NOMO-1 (cell line): Measurements from ENCODE around the gene ZNF594.
"Not testable (repeated sequence)": the region's sequence is repeated elsewhere in the genome, so short reads cannot be mapped to it uniquely, and the experiment has no call there.

Experiments
- DNase-seq, 2 experiments: peaks; one replicate each; lab custom pipeline; 2025; ENCODE audit not compliant: unreplicated experiment in 2 of 2; lab: John Stamatoyannopoulos, UW

Gene ZNF594

DNA sequence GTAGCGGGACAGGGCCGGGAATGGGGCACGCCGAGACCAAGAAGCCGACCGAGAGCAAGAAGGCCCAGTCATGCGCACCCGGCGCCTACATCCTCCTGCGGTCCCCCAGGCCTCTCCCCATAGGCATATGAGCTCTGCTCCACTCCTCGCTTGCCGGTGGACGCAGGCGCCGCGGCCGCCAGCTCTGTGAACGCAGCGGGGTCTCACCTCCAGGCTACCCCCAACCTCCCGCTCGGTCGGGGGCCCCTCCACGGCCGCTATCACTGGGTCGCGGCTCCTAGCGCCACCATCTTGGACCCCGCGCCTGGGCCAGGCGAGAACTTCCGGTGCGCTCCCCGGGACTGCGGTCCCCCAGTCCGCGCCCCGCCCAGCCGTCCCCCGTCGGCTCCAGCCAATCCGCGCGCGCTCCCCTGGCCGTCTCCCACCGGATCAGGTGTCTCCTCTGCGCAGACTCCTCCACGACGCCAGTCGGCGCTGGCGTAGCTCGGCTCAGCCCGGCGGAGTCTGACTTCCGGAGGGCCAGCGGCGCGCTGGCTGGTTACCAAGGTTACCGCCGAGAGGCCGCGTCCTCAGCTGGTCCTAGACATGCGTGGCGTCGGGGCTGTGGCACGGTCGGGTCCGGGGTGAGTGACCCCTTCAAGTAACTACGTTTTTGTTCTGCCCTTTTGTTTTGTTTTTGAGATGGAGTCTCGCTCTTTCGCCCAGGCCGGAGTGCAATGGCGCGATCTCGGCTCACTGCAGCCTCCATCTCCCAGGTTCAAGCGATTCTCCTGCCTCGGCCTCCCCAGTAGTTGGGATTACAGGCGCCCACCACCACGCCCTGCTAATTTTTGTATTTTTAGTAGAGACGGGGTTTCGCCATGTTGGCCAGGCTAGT, at the start of gene ZNF594:
ZNF594 (minus strand) TSS at position 328 of the 877 bp plus-strand sequence. CDS start 7,612 bp downstream, outside the sequence.
- peak; percentile 93 to 95 for DNase-seq

DNA sequence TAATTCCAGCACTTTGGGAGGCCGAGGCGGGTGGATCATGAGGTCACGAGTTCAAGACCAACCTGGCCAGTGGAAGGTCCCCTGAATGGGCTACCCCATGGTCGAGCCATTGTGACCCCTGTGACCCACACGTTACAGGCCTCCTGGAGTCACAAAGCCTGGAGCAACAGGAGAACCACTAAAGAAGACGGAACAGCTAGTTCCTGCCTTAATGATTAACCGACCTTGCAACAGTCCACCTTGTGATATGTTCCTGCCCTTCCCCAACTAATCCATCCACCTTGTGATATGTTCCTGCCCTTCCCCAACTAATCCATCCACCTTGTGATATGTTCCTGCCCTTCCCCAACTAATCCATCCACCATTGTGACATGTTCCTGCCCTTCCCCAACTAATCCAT, 48.1 kb upstream of the ZNF594 start:
- not testable (repeated sequence) for DNase-seq

DNA sequence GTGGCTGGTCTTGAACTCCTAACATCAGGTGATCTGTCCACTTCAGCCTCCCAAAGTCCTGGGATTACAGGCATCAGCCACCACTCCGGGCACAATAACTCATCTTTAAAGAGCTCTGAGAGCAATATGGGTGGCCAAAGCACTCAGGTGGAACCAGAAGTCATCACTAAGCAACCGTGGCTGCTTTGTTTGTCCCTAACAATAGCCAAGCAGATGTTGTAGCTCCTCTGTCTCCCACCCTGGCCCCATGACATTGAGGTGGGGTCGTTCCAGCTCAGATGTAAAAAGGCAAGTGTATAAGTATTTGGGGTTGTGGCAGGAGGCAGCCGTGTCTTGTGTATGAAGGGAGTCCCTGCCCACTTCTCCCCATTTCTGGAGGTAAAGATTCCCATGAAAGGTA, 46.7 kb upstream of the ZNF594 start:
- no peak for DNase-seq

DNA sequence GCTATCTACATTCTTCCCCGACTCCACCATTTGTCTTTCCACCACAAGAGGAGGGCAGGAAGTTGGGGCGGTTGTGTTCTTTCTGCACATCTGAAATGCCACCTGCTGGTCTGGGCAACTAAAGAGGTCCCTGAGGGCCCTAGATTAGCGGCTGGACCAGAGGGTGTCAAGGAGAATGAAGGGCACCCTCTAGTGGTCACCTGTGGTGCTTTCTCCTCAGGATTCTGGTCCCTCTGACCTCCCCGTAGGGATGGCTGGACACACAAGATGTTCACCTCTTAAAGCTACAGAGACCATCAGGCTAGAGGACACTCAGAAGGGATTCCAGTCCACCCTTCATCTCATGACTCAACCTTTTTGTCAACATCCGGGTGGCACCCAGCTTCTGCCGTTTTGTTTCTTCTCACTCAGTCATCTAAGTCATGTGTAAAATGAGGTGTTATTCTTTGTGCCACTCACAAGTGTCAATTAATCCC, 45.9 kb upstream of the ZNF594 start:
- DNase-seq, result peak; percentile 68 to 78

DNA sequence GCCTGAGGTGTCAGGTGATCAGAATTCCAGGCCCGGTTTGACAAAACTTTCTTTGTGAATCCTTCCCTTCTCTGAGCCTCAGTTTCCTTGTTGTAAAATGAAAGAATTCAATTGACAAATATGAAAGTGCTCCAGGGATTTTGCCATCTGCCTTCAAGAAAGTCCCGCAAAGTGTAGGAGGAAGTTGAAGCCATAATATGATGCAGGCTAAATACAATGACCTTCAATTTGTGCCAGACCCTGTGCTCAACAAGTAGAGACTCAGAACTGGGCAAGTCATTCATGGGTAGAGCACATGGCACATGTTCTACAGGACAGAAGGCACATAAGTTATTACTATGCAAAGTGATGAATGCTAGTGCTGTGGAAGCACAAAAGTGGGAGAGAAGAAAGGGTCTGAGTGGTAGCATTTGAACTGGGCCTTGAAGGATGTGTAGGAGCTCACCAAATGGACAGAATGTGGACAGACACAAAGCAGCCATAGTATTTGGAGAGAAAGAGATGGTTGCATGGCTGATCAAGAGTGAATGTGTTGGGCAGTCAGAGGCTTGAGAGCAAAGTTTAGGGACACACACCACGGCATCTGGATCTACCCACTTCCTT, 45.4 kb upstream of the ZNF594 start:
- DNase-seq, result no peak

- DNase-seq, result peak; percentile 80 to 87
Observed at GRCh38 chr17:5234645-5235576, 43.2 kb upstream of the ZNF594 start, which contains the start of gene SCIMP. Gene SCIMP, minus strand, starts transcription at chr17:5234860. Its CDS starts 105 bp downstream, at chr17:5234755.

GRCh38 chr17:5233492-5233891, 41.8 kb upstream of the ZNF594 start:
- DNase-seq, result not testable (repeated sequence)

GRCh38 chr17:5226940-5227878, 35.5 kb upstream of the ZNF594 start:
- no peak for DNase-seq

DNA sequence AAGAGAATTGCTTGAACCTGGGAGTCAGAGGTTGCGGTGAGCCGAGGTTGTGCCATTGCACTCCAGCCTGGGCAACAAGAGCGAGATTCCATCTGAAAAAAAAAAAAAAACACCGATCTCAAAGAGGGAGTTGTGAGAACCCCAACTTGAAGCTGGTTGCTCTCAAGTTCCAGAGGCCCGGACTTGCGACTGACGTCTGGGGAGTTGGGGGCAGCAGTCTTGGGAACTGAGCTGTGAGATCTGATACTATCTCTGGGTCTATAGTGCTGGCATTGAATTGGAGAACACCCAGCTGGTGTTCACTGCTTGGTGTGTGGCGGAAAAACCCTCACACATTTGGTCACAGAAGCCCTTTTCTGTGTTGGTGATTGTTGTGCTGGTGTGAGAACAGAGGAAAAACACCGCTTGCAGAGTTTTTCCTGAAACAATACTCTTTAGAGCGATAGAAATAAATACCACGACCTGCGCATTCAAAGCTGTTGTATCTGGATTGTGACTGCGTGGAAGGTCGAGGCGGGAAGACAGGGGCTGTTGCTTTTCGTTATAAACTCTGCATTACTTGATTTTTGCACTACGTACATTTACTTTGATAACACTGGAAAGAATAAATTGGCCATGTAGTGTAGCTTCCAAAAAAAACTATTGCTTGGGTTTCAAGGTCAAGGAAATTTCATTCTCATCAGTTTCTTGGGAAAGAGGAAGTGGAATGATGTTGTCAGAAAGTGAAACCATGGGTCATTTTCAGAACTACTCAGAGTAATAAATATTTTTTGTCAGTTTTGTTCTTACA, 34.2 kb upstream of the ZNF594 start:
- DNase-seq, result peak; percentile 16 to 83

GRCh38 chr17:5221912-5222311, 30.2 kb upstream of the ZNF594 start:
- DNase-seq, result not testable (repeated sequence)

- no peak for DNase-seq
Observed at GRCh38 chr17:5220074-5220473, 28.4 kb upstream of the ZNF594 start.

GRCh38 chr17:5219536-5219935, 27.9 kb upstream of the ZNF594 start:
- DNase-seq, result no peak

DNA sequence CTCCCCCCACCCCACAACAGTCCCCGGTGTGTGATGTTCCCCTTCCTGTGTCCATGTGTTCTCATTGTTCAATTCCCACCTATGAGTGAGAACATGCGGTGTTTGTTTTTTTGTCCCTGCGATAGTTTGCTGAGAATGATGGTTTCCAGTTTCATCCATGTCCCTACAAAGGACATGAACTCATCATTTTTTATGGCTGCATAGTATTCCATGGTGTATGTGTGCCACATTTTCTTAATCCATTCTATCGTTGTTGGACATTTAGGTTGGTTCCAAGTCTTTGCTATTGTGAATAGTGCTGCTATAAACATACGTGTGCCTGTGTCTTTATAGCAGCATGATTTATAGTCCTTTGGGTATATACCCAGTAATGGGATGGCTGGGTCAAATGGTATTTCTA, 25.9 kb upstream of the ZNF594 start:
- DNase-seq, result not testable (repeated sequence)

DNA sequence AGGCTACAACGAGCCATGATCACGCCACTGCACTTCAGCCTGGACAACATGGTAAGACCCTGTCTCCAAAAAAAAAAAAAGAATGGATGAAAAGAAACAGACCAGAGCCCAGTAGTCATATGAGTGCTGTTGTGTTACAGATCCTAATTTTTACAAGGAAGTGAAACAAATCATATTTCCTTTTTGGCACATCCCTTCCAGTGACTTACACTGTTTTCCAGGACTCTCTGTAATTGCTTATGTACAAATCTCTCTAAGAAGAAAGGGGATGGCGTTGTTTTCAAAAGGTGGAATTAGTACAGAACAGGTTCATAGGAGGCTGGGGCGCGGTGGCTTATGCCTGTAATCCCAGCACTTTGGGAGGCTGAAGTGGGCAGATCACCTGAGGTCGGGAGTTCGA, 19.8 kb upstream of the ZNF594 start:
- DNase-seq, result peak in 1 of 2 experiments; percentile 28

DNA sequence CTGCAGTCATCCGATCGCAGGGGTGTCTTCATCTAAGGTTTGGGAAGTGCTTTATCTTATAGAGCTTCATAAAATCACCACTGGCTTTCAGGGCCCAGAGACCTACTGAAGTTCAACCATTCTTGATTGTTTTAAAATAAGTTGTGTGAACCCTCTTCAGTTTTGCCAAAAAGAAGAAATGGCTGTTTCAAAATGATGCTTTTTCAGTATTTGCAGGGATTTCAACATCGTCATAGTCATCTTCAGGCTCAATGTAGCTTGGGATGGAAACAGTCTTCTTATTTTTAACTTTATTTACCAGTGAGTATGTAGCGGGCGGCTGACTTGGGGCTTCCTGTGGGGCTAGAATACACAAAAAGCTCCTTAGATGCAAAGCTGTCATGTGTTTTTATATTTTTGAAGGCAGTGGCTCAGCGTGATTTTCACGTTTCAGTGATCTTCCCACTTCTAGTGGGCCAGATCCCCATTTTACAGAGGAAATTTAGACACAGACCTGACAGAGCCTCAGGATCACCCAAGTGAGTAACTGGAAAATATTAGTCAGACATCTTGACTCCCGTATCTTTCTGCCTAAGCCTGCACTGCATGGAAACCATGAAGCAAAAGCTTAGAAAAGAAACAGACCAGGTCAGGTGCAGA, 19.1 kb upstream of the ZNF594 start:
- DNase-seq, result peak in 1 of 2 experiments; percentile 8

DNA sequence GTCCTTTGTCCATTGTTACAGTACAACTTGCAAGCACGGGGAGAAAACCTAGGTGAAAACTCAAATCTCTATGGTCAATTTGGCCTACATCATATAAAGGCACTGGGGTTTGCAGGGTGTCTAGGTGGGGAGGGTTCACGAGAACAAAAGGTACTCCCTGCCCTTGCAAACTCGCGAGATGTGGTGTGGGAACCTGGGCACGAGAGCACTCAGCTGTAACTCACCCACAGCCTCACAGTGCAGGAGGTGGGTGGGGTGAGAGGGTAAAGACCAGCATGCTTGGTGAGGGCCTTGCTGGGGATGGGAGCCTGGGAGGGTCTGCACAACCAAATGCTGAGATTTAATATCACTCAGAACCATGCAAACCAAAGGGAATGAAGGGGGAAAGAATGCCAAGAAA, 18.4 kb upstream of the ZNF594 start:
- DNase-seq, result no peak

DNA sequence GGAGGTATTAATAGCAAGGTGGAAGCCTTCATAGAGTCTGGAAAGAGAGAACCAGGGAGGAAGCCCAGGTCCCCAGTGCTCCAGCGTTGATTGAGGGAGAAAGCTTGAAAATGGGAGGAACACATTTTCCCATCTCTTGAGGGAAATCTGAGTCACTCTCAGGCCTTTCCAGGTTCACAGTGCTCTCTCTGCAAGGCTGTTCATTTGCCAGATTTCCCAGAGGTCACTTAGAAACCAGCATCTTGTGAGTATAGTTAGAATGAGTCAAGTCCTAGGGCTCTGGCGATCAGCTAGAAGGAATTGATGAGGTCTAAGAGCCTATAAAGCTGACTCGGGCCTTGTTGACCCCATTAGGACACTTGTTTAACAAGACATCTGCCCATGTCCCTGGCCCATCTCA, 17.7 kb upstream of the ZNF594 start:
- DNase-seq, result no peak

- no peak for DNase-seq
Observed at GRCh38 chr17:5203908-5204294, 12.2 kb upstream of the ZNF594 start.
